Measurements from ENCODE around the gene NEGR1. TPM values are rescaled to one million over a fixed set of nuclear protein-coding genes. Genes with fewer than 3 reads are reported as not detected.

The NEGR1 gene
- total RNA-seq, 1 experiment from 2014 or later = 0.05 TPM

GRCh38 chr1:71522721-71523120, 759.6 kb downstream of the NEGR1 start:
- Histone ChIP-seq H3K9me2 (ENCODE audit: insufficient read depth) (no peaks in the 10 kb centered on the region), H3K4me1 (ENCODE audit: control insufficient read depth in 1 of 2, insufficient read depth in 2 of 2, low read length in 2 of 2) (no peaks in the 10 kb centered on the region), H3K9me3 (ENCODE audit: control insufficient read depth in 1 of 2, insufficient read depth in 1 of 2, low read depth in 1 of 2, low read length in 2 of 2) (peaks cover 0 to 4% of the 10 kb centered on the region in 2 experiments; a peak in 1 of 4 replicates), H3K9ac (ENCODE audit: low read length) (no peak overlapping the region), H3K4me2 (ENCODE audit: low read length) (no peak overlapping the region), H3K79me2 (ENCODE audit: insufficient read depth, low read length) (no peaks in the 10 kb centered on the region), H3K27me3 (ENCODE audit: insufficient read depth, low read length) (no peaks in the 10 kb centered on the region), H4K20me1 (ENCODE audit: insufficient read depth) (no peaks in the 10 kb centered on the region; the same call in 1 of the 2 replicates), H3K27ac (ENCODE audit: low read depth, low read length) (no peak overlapping the region), H2AFZ (ENCODE audit: low read depth, low read length, poor library complexity, severe bottlenecking) (no peak overlapping the region), H3K36me3 (ENCODE audit: control insufficient read depth in 1 of 2, insufficient read depth in 2 of 2, low read length in 2 of 2) (no peaks in the 10 kb centered on the region), H3K4me3 (replicated peaks in 1 of 2; ENCODE audit: low read depth in 1 of 2, low read length in 2 of 2) (no peak overlapping the region)
- ChIA-PET CTCF (no interaction called here), POLR2A (no interaction called here), RAD21 (ENCODE audit: low non-redundant PET in 1 of 2, low total read pairs in 2 of 2, uncharacterized antibody in 2 of 2, unreplicated experiment in 2 of 2) (no interaction called here)
- DNase-seq (ENCODE audit: low read depth, low spot score) (no peak), ATAC-seq (no peak)
- BruUV-seq (replicated peaks) = no TSS peak
- TF ChIP-seq, protein P1, sequence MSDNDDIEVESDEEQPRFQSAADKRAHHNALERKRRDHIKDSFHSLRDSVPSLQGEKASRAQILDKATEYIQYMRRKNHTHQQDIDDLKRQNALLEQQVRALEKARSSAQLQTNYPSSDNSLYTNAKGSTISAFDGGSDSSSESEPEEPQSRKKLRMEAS (IDR thresholded peaks at IDR 0.05) = no peak
- TF ChIP-seq SRF (IDR thresholded peaks at IDR 0.05; ENCODE audit: low read depth) (no peak), EGR1 (IDR thresholded peaks at IDR 0.05; ENCODE audit: low read depth) (no peak), EZH2 (IDR thresholded peaks at IDR 0.05) (no peak), POLR2A (IDR thresholded peaks at IDR 0.05; ENCODE audit: borderline replicate concordance, extremely low read depth, insufficient read depth, insufficient read length) (no peak), SP1 (IDR thresholded peaks at IDR 0.05; ENCODE audit: low read depth) (no peak), YY1 (IDR thresholded peaks at IDR 0.05; ENCODE audit: extremely low read depth, insufficient replicate concordance, low read depth, low read length) (no peak), RAD21 (IDR thresholded peaks at IDR 0.05; ENCODE audit: low read depth) (no peak), POLR2AphosphoS5 (IDR thresholded peaks at IDR 0.05; ENCODE audit: low read depth, low read length) (no peak), EZH2phosphoT487 (IDR thresholded peaks at IDR 0.05; ENCODE audit: borderline replicate concordance) (no peak), REST (IDR thresholded peaks at IDR 0.05; ENCODE audit: low read depth) (no peak), CBX3 (IDR thresholded peaks at IDR 0.05; ENCODE audit: low read depth) (no peak), JUND (IDR thresholded peaks at IDR 0.05) (no peak), TCF7L2 (IDR thresholded peaks at IDR 0.05; ENCODE audit: borderline replicate concordance, extremely low read depth, insufficient read depth, insufficient read length) (no peak), FOSL1 (IDR thresholded peaks at IDR 0.05; ENCODE audit: low read depth) (no peak), SIN3A (IDR thresholded peaks at IDR 0.05; ENCODE audit: low read depth) (no peak), ATF3 (IDR thresholded peaks at IDR 0.05) (no peak), ELF1 (IDR thresholded peaks at IDR 0.05; ENCODE audit: borderline replicate concordance, low read depth) (no peak)
- TF ChIP-seq, protein P2, sequence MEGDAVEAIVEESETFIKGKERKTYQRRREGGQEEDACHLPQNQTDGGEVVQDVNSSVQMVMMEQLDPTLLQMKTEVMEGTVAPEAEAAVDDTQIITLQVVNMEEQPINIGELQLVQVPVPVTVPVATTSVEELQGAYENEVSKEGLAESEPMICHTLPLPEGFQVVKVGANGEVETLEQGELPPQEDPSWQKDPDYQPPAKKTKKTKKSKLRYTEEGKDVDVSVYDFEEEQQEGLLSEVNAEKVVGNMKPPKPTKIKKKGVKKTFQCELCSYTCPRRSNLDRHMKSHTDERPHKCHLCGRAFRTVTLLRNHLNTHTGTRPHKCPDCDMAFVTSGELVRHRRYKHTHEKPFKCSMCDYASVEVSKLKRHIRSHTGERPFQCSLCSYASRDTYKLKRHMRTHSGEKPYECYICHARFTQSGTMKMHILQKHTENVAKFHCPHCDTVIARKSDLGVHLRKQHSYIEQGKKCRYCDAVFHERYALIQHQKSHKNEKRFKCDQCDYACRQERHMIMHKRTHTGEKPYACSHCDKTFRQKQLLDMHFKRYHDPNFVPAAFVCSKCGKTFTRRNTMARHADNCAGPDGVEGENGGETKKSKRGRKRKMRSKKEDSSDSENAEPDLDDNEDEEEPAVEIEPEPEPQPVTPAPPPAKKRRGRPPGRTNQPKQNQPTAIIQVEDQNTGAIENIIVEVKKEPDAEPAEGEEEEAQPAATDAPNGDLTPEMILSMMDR (IDR thresholded peaks at IDR 0.05 in 2 of 3, conservative IDR thresholded peaks at IDR 0.05 in 1 of 3; ENCODE audit: borderline replicate concordance in 1 of 3, insufficient read depth in 1 of 3, low read depth in 2 of 3, low read length in 2 of 3) = no peak
- intact Hi-C loops (cut with micrococcal nuclease) = loop anchor here (5.0 kb wide), 1 partner anchor 430 kb away; no protein-coding TSS in a partner anchor
